Measurements from ENCODE around the gene KDM5C. TPM values are rescaled to one million over a fixed set of nuclear protein-coding genes. Genes with fewer than 3 reads are reported as not detected.

Gene KDM5C
- total and polyA plus RNA-seq, 9 of the 15 experiments (the other 6 are each of a cell fraction or from before 2014, with no cell fraction given), result 0.62 to 136 (median 52.4) TPM

DNA sequence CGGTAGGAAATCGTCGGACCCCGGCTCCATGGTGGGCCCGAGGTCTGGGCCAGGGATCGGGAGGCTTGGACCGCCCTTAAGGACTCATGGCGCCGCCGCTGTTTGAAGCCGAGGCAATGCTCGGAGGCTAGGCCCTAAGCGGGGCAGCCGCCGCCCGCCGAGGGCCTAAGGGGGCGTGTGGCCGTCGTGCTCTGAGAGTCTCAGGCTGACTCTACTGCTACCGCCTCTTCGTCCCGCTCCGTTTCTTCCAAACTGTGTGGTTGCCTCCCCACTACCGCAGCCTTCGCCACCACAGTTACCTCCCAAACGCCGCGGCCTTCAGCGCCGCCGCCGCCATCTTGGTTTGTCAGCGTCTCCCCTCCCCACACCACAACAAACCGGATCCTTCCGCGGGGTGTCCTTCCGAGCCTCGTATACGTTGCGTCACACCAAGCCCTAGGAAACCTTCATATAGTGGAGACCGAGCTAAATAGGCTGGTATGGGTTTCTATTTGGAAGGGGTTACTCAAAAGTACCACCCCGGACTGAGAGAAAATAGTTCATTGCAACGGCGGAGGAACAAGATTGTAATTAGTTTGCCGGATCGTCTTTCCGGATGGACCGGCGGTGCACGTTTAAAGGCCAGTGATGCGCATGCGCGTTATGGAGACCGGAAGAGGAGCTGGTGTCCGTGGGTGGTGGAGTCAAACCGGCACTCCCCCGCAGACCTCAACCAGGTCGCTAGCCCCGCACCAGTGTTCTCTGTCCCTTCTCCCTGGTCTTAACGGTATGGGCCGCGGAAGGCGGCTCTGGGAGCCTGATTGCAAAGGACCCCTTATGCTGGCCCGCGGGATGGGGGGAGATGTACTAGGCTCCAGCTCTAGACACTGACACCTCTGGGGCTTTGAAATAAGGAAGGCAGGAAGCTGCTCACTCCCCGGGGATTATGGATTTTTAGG lies at the start of gene KDM5C (continued):
- TF ChIP-seq ZNF79 (CRISPR knock-in tag; IDR thresholded peaks at IDR 0.05; ENCODE audit: low read depth), result no peak
- TF ChIP-seq ZNF561 (CRISPR knock-in tag; conservative IDR thresholded peaks at IDR 0.05), result no peak
- TF ChIP-seq, protein P1, sequence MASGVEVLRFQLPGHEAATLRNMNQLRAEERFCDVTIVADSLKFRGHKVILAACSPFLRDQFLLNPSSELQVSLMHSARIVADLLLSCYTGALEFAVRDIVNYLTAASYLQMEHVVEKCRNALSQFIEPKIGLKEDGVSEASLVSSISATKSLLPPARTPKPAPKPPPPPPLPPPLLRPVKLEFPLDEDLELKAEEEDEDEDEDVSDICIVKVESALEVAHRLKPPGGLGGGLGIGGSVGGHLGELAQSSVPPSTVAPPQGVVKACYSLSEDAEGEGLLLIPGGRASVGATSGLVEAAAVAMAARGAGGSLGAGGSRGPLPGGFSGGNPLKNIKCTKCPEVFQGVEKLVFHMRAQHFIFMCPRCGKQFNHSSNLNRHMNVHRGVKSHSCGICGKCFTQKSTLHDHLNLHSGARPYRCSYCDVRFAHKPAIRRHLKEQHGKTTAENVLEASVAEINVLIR (CRISPR knock-in tag; IDR thresholded peaks at IDR 0.05), result no peak
- TF ChIP-seq HEY1 (CRISPR knock-in tag; IDR thresholded peaks at IDR 0.05; ENCODE audit: borderline replicate concordance), result no peak
- TF ChIP-seq, protein P2, sequence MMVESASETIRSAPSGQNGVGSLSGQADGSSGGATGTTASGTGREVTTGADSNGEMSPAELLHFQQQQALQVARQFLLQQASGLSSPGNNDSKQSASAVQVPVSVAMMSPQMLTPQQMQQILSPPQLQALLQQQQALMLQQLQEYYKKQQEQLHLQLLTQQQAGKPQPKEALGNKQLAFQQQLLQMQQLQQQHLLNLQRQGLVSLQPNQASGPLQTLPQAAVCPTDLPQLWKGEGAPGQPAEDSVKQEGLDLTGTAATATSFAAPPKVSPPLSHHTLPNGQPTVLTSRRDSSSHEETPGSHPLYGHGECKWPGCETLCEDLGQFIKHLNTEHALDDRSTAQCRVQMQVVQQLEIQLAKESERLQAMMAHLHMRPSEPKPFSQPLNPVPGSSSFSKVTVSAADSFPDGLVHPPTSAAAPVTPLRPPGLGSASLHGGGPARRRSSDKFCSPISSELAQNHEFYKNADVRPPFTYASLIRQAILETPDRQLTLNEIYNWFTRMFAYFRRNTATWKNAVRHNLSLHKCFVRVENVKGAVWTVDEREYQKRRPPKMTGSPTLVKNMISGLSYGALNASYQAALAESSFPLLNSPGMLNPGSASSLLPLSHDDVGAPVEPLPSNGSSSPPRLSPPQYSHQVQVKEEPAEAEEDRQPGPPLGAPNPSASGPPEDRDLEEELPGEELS (CRISPR knock-in tag; IDR thresholded peaks at IDR 0.05; ENCODE audit: borderline replicate concordance), result 0 out of 2 replicates have a peak, but pooled peaks have one; percentile 55
- TF ChIP-seq CBX2 (IDR thresholded peaks at IDR 0.05; ENCODE audit: insufficient read depth, low read length, poor library complexity, severe bottlenecking), result no peak
- no peak for TF ChIP-seq CEBPG (CRISPR knock-in tag; IDR thresholded peaks at IDR 0.05)
- peak in 1 of 2 experiments; percentile 73; a peak in 2 of 4 replicates for TF ChIP-seq CEBPG (tag; conservative IDR thresholded peaks at IDR 0.05 in 1 of 2, IDR thresholded peaks at IDR 0.05 in 1 of 2)
- TF ChIP-seq, protein P3, sequence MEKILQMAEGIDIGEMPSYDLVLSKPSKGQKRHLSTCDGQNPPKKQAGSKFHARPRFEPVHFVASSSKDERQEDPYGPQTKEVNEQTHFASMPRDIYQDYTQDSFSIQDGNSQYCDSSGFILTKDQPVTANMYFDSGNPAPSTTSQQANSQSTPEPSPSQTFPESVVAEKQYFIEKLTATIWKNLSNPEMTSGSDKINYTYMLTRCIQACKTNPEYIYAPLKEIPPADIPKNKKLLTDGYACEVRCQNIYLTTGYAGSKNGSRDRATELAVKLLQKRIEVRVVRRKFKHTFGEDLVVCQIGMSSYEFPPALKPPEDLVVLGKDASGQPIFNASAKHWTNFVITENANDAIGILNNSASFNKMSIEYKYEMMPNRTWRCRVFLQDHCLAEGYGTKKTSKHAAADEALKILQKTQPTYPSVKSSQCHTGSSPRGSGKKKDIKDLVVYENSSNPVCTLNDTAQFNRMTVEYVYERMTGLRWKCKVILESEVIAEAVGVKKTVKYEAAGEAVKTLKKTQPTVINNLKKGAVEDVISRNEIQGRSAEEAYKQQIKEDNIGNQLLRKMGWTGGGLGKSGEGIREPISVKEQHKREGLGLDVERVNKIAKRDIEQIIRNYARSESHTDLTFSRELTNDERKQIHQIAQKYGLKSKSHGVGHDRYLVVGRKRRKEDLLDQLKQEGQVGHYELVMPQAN (IDR thresholded peaks at IDR 0.05; ENCODE audit: borderline replicate concordance), result peak; percentile 92
- TF ChIP-seq CREBBP (IDR thresholded peaks at IDR 0.05; ENCODE audit: low read depth, low read length), result no peak
- TF ChIP-seq, protein P4, sequence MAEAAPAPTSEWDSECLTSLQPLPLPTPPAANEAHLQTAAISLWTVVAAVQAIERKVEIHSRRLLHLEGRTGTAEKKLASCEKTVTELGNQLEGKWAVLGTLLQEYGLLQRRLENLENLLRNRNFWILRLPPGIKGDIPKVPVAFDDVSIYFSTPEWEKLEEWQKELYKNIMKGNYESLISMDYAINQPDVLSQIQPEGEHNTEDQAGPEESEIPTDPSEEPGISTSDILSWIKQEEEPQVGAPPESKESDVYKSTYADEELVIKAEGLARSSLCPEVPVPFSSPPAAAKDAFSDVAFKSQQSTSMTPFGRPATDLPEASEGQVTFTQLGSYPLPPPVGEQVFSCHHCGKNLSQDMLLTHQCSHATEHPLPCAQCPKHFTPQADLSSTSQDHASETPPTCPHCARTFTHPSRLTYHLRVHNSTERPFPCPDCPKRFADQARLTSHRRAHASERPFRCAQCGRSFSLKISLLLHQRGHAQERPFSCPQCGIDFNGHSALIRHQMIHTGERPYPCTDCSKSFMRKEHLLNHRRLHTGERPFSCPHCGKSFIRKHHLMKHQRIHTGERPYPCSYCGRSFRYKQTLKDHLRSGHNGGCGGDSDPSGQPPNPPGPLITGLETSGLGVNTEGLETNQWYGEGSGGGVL (CRISPR knock-in tag; IDR thresholded peaks at IDR 0.05), result no peak
- no peak for TF ChIP-seq KLF6 (CRISPR knock-in tag; IDR thresholded peaks at IDR 0.05; ENCODE audit: borderline replicate concordance)
- no peak for TF ChIP-seq FOXJ3 (CRISPR knock-in tag; IDR thresholded peaks at IDR 0.05)
- peak; percentile 59; the same call in 1 of the 2 replicates for TF ChIP-seq PML (IDR thresholded peaks at IDR 0.05; ENCODE audit: low read length)
- no peak; a peak in 1 of 4 replicates for TF ChIP-seq FOXA3 (CRISPR knock-in tag; conservative IDR thresholded peaks at IDR 0.05 in 1 of 2, IDR thresholded peaks at IDR 0.05 in 1 of 2)
- no peak for TF ChIP-seq RUNX1 (IDR thresholded peaks at IDR 0.05; ENCODE audit: low read depth)
- TF ChIP-seq SLC30A9 (CRISPR knock-in tag; IDR thresholded peaks at IDR 0.05), result no peak
- peak; percentile 73 for TF ChIP-seq CEBPB (tag; IDR thresholded peaks at IDR 0.05)
